HepG2 (cell line): ENCODE results near the gene NCOA6. TPM values are rescaled to one million over a fixed set of nuclear protein-coding genes. Genes with fewer than 3 reads are reported as not detected.
A peak's percentile ranks its signal among the peaks of the same experiment; 100 is the strongest.

Experiments used
- ATF7 ChIP-seq, 2 experiments: fragments of 450-650 bp in 1 of 2; sonication (generic) in 1 of 2; formaldehyde crosslinking in 1 of 2; IDR thresholded peaks; 2 replicates each; pipeline versions ENCODE4 v1.4.0 to v1.6.1; 2016 to 2020; ENCODE audit warnings: antibody characterized with exemption in 1 of 2, mild to moderate bottlenecking in 1 of 2, missing genetic modification reagents in 1 of 2
- BORCS8-MEF2B ChIP-seq: sonication (generic); formaldehyde crosslinking; IDR thresholded peaks from 2 replicates; pipeline ENCODE4 v1.8.0; 2022; ENCODE audit warnings: mild to moderate bottlenecking, missing genetic modification reagents
- HMG20B ChIP-seq: conservative IDR thresholded peaks from 2 replicates; pipeline ENCODE4 v1.6.1; 2016; ENCODE audit warnings: missing genetic modification reagents, missing compliant biosample characterization
- HNF4A ChIP-seq: sonication (generic); formaldehyde crosslinking; IDR thresholded peaks from 2 replicates; pipeline ENCODE4 v1.4.0; 2020; ENCODE audit warnings: missing genetic modification reagents
- MAFK ChIP-seq, 2 experiments: IDR thresholded peaks in 1 of 2; conservative IDR thresholded peaks in 1 of 2; 2 replicates each; pipeline ENCODE4 v1.6.1; 2011; ENCODE audit warnings: improper control_type of control experiment in 2 of 2, low read length in 2 of 2
- NCOR1 ChIP-seq: fragments of 200-600 bp; sonication (generic); IDR thresholded peaks from 2 replicates; pipeline ENCODE4 v1.7.0; 2017; ENCODE audit warnings: antibody characterized with exemption, low read length, borderline replicate concordance
- TAF1 ChIP-seq: sonication (generic); formaldehyde crosslinking; IDR thresholded peaks from 2 replicates; pipeline ENCODE4 v1.4.0; 2020; ENCODE audit warnings: missing genetic modification reagents
- THAP7 ChIP-seq: sonication (generic); formaldehyde crosslinking; IDR thresholded peaks from 2 replicates; pipeline ENCODE4 v1.8.1; 2023; ENCODE audit warnings: mild to moderate bottlenecking, missing genetic modification reagents
- ZBTB42 ChIP-seq: sonication (generic); formaldehyde crosslinking; IDR thresholded peaks from 2 replicates; pipeline ENCODE4 v1.5.0; 2020; ENCODE audit warnings: mild to moderate bottlenecking, missing genetic modification reagents
- ZFP36L2 ChIP-seq: sonication (generic); formaldehyde crosslinking; IDR thresholded peaks from 2 replicates; pipeline ENCODE4 v1.4.0; 2020; ENCODE audit warnings: missing genetic modification reagents
- ZFY ChIP-seq: sonication (generic); formaldehyde crosslinking; IDR thresholded peaks from 2 replicates; pipeline ENCODE4 v1.4.0; 2020; ENCODE audit warnings: missing genetic modification reagents
- ZNF274 ChIP-seq: sonication (generic); formaldehyde crosslinking; IDR thresholded peaks from 2 replicates; pipeline ENCODE4 v1.5.1; 2020; ENCODE audit warnings: mild to moderate bottlenecking, missing genetic modification reagents
- ZNF329 ChIP-seq: sonication (generic); formaldehyde crosslinking; IDR thresholded peaks from 2 replicates; pipeline ENCODE4 v1.9.0; 2021; ENCODE audit warnings: low read depth, mild to moderate bottlenecking, missing genetic modification reagents
- ZNF496 ChIP-seq: sonication (generic); formaldehyde crosslinking; IDR thresholded peaks from 2 replicates; pipeline ENCODE4 v1.8.1; 2023; ENCODE audit warnings: mild to moderate bottlenecking, moderate library complexity, missing genetic modification reagents; ENCODE audit not compliant: insufficient replicate concordance
- ZNF883 ChIP-seq: sonication (generic); formaldehyde crosslinking; IDR thresholded peaks from 2 replicates; pipeline ENCODE4 v1.5.1; 2020; ENCODE audit warnings: mild to moderate bottlenecking, missing genetic modification reagents; ENCODE audit errors: not compliant biosample characterization
- ZSCAN29 ChIP-seq: sonication (generic); formaldehyde crosslinking; conservative IDR thresholded peaks from 2 replicates; pipeline ENCODE4 v1.4.0; 2020; ENCODE audit warnings: mild to moderate bottlenecking, missing genetic modification reagents
- polyA plus RNA-seq, 8 experiments: library from polyadenylated mRNA; depleted of rRNA in 3 of 8; stranded (reverse) in 7 of 8; unstranded in 1 of 8; fragments of >200 nt; fragmentation: Illumina TruSeq in 4 of 8; extraction: Trizol in 4 of 8; gene quantifications; 2 replicates each; pipeline versions ENCODE4 v1.2.1 to v1.2.3, GENCODE V29; 2011 to 2016; ENCODE audit warnings: low read depth in 4 of 8, missing spikeins in 1 of 8, mixed read lengths in 1 of 8; ENCODE audit not compliant: insufficient read depth in 1 of 8
- total RNA-seq, 5 experiments: library from RNA; depleted of rRNA; stranded (reverse); fragments of >200 nt; fragmentation: Illumina TruSeq; extraction: Trizol; gene quantifications; 2 replicates each; pipeline ENCODE4 v1.2.3, GENCODE V29; 2016; ENCODE audit warnings: low read depth in 1 of 5
- TF ChIP-seq, protein P1 (sequence below): sonication (generic); formaldehyde crosslinking; IDR thresholded peaks from 2 replicates; pipeline ENCODE4 v1.4.0; 2020; ENCODE audit warnings: missing genetic modification reagents
- TF ChIP-seq, protein P2 (sequence below): sonication (generic); formaldehyde crosslinking; IDR thresholded peaks from 2 replicates; pipeline ENCODE4 v1.4.0; 2020; ENCODE audit warnings: mild to moderate bottlenecking, missing genetic modification reagents
- TF ChIP-seq, protein P3 (sequence below): sonication (generic); formaldehyde crosslinking; IDR thresholded peaks from 2 replicates; pipeline ENCODE4 v1.4.0; 2020; ENCODE audit warnings: mild to moderate bottlenecking, low read depth, missing genetic modification reagents

Gene NCOA6
- total and polyA plus RNA-seq, 2 of the 13 experiments (the other 11 are each of a cell fraction or from before 2014, with no cell fraction given) = 11.2 to 29.3 TPM

- TF ChIP-seq ATF7 (IDR thresholded peaks at IDR 0.05) = no peak
- no peak for TF ChIP-seq ATF7 (CRISPR knock-in tag; IDR thresholded peaks at IDR 0.05)
- TF ChIP-seq ZNF496 = no peak
- no peak for TF ChIP-seq ZNF274 (CRISPR knock-in tag)
- TF ChIP-seq ZSCAN29 = no peak
- TF ChIP-seq ZFP36L2 (CRISPR knock-in tag) = no peak
- TF ChIP-seq, protein P1, sequence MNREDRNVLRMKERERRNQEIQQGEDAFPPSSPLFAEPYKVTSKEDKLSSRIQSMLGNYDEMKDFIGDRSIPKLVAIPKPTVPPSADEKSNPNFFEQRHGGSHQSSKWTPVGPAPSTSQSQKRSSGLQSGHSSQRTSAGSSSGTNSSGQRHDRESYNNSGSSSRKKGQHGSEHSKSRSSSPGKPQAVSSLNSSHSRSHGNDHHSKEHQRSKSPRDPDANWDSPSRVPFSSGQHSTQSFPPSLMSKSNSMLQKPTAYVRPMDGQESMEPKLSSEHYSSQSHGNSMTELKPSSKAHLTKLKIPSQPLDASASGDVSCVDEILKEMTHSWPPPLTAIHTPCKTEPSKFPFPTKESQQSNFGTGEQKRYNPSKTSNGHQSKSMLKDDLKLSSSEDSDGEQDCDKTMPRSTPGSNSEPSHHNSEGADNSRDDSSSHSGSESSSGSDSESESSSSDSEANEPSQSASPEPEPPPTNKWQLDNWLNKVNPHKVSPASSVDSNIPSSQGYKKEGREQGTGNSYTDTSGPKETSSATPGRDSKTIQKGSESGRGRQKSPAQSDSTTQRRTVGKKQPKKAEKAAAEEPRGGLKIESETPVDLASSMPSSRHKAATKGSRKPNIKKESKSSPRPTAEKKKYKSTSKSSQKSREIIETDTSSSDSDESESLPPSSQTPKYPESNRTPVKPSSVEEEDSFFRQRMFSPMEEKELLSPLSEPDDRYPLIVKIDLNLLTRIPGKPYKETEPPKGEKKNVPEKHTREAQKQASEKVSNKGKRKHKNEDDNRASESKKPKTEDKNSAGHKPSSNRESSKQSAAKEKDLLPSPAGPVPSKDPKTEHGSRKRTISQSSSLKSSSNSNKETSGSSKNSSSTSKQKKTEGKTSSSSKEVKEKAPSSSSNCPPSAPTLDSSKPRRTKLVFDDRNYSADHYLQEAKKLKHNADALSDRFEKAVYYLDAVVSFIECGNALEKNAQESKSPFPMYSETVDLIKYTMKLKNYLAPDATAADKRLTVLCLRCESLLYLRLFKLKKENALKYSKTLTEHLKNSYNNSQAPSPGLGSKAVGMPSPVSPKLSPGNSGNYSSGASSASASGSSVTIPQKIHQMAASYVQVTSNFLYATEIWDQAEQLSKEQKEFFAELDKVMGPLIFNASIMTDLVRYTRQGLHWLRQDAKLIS (CRISPR knock-in tag) = no peak
- TF ChIP-seq, protein P2, sequence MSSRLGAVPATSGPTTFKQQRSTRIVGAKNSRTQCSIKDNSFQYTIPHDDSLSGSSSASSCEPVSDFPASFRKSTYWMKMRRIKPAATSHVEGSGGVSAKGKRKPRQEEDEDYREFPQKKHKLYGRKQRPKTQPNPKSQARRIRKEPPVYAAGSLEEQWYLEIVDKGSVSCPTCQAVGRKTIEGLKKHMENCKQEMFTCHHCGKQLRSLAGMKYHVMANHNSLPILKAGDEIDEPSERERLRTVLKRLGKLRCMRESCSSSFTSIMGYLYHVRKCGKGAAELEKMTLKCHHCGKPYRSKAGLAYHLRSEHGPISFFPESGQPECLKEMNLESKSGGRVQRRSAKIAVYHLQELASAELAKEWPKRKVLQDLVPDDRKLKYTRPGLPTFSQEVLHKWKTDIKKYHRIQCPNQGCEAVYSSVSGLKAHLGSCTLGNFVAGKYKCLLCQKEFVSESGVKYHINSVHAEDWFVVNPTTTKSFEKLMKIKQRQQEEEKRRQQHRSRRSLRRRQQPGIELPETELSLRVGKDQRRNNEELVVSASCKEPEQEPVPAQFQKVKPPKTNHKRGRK = no peak
- peak; percentile 57 for TF ChIP-seq ZNF883
- TF ChIP-seq ZBTB42 (CRISPR knock-in tag) = no peak
- no peak for TF ChIP-seq THAP7 (CRISPR knock-in tag)
- TF ChIP-seq, protein P3, sequence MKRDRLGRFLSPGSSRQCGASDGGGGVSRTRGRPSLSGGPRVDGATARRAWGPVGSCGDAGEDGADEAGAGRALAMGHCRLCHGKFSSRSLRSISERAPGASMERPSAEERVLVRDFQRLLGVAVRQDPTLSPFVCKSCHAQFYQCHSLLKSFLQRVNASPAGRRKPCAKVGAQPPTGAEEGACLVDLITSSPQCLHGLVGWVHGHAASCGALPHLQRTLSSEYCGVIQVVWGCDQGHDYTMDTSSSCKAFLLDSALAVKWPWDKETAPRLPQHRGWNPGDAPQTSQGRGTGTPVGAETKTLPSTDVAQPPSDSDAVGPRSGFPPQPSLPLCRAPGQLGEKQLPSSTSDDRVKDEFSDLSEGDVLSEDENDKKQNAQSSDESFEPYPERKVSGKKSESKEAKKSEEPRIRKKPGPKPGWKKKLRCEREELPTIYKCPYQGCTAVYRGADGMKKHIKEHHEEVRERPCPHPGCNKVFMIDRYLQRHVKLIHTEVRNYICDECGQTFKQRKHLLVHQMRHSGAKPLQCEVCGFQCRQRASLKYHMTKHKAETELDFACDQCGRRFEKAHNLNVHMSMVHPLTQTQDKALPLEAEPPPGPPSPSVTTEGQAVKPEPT (CRISPR knock-in tag) = no peak
- no peak for TF ChIP-seq HNF4A (CRISPR knock-in tag)
- TF ChIP-seq ZFY (CRISPR knock-in tag) = no peak
- no peak for TF ChIP-seq NCOR1
- TF ChIP-seq MAFK (conservative IDR thresholded peaks at IDR 0.05 in 1 of 2, IDR thresholded peaks at IDR 0.05 in 1 of 2; ENCODE audit: low read length in 2 of 2) = no peak
- no peak for TF ChIP-seq HMG20B
- TF ChIP-seq BORCS8-MEF2B = no peak
- no peak for TF ChIP-seq TAF1
- no peak for TF ChIP-seq ZNF329 (CRISPR knock-in tag)
Measured at GRCh38 chr20:34797012-34797995, 28.1 kb downstream of the NCOA6 start (continued).
